Islet of Langerhans (tissue), 1 donor: ENCODE results near the gene TNPO1.
"Not testable (repeated sequence)": the region's sequence is repeated elsewhere in the genome, so short reads cannot be mapped to it uniquely, and the experiment has no call there.

Experiments
- FAIRE-seq: peaks from one replicate; lab custom pipeline; 2011; peaks lifted over from hg19 to GRCh38; lab: Jason Lieb, UNC

Gene TNPO1

DNA sequence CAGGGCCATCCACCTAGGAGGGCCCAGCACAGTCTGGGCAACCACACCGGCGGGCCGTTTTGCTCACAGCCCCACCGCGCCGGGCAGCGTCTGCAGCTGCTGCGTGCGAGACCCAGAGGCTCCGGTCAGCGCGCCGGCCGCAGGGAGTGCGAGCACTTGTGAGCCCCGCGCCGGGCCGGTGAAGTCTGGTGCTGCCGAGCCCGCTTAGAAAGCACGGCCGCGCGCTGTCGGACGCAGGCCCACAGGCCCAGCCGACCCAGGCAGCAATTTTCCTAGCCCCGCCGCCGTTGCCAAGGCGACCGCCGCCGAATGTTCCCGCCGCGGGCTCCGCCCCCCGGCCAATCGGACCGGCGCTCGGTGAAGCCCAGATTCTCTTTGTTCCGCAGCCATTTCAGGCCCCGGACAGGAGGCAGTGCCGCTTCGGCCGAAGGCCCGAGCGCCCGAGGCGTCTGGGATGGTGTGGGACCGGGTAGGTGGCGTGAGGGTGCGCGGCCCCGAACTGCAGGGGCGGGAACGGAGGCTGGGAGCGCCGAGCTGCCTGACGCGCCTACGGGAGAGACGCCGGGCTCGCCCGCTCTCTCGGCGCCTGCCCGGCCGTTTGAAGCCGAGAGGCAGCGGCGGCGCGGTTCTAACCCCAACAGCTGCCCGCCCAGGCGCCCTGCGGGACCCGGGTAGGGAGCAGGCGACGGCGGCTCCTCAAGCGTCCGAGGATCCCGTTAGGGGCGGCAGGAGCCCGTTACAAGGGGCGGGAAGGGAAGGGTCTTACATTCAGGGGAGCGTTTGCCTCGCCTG, at the start of gene TNPO1:
TNPO1 (plus strand) TSS at position 378 of the 792 bp plus-strand sequence; CDS start at position 455, 77 bp downstream.
- no peak for FAIRE-seq

DNA sequence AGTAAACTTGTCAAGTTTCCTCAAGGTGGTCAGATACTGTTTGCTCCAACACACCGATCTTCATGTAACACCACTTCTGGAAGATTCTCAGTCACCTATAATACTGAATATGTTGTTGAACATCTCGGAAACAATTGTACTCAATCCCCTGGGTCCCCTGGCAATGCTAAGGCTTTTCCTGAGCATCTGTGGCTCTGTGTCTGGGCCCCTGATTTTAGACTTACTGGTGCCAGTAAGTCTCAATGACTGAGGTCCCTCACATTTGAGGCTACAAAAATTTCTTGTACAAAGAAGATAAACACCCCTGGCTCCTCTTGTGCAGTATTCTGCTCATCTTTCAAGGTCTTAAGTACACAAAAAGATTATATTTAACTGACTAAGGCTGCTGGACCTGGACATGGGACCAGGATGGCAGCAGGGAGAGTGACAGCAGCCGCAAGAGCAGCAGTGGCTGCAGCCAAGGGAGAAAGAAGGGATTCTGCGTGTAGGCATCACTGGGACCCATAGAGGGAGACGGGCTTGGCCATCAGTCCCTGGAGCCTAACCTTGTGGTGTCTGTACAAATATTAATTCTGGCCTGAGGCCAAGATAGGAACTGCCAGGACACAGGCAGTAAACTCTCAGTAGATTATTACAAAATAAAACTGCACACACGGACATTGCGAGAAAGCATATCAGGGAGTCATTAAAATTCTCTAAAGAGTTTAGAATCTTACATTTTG, 49.0 kb upstream of the TNPO1 start:
- FAIRE-seq = no peak

DNA sequence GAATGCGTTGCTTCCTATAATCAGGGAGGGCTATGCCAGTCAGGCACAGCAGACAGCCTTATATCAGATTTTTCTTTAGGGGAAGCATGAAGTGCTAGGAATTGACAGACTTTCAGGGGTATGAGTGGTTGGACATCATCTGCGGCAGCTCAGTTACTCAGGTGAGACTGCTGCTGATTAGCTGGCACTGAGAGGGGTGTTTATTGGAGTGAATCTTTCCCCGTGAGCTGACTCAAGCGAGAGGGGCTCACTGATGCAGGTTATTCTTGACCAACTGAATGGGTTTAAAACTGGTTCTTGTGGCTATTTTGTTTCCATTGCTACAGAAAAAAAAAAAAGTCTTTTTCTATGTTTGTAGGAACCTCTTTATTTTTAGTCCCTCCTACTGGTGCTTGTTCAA, 46.2 kb upstream of the TNPO1 start:
- no peak for FAIRE-seq

DNA sequence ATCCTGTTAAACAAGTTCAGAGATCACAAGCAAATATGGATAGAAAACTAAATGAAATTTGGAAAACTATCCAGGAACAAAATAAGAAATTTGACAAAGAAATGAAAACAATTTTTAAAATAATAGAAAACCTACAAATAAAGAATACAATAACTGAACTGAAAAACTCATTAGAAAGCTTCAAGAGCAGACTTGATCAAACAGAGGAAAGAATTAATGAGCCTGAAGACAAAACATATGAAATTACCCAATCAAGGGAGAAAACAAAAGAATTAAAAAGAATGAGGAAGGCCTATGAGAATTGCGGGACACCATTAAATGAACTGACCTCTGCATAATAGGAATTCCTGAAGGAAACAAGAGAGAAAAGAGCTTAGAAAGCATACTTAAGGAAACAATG, 39.8 kb upstream of the TNPO1 start:
- FAIRE-seq = no peak

DNA sequence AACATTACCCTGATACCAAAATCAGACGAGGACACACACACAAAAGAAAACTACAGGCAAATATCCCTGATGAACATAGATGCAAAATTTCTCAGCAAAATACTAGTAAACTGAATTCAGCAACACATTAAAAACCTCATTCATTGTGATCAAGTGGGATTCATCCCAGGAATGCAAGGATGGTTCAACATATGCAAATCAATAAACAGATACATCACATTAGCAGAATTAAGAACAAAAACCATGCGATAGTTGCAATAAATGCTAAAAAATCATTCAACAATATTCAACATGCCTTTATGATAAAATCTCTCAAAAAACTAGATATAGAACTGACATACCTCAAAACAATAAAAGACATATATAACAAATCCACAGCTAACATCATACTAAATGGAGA, 36.9 kb upstream of the TNPO1 start:
- FAIRE-seq = no peak

DNA sequence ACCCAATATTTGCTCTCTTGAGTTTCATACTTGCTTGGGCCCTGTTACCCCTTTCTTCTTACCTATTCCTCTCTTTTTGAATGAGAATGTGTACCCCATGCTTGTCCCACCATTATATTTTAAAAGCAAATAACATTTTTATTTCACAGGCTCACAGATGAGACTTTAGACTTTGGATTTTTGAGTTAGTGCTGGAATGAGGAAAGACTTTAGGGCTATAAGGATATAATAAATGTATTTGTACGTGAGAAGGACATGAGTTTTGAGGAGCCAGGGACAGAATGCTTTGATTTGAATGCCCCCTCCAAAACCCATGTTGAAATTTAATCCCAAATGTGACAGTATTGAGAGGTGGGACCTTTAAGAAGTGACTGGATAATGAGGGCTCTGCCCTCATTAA, 33.1 kb upstream of the TNPO1 start:
- no peak for FAIRE-seq

DNA sequence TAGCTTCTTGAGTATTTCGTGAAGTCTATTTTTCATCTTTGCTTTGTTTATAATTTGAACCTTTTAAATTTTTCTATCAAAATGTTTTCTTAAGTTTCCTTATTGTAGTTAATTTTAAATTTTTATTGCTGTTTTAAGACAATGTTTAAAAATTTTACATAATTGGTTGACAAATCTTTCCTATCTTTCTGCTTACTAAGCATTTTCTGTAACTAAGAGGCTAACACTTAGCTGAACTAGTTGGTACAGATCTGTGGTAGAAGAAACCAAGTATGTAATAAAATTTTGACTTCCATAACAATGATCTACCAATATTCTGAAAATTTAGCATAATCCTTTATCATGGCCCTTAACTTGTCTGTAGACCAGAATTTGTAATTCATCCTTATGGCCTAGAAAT, 32.3 kb upstream of the TNPO1 start:
- no peak for FAIRE-seq

DNA sequence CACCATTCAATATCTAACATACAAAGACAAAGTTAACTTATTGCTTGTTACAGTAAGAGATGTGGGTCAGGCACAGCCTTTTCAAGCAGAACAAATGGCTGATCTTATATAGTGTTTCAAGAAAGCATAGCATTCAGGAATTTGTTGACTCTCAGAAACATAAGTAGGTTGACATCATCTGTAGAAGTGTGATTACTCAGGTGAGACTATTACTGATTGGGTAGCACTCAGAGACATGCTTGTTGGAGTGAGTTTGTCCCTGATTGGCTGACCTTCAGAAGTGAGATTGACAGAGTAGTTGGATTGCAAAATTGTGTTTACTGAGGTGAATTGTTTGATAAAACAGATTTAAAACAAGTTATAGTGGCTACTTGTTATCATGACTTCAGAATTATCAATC, 30.7 kb upstream of the TNPO1 start:
- FAIRE-seq = no peak

DNA sequence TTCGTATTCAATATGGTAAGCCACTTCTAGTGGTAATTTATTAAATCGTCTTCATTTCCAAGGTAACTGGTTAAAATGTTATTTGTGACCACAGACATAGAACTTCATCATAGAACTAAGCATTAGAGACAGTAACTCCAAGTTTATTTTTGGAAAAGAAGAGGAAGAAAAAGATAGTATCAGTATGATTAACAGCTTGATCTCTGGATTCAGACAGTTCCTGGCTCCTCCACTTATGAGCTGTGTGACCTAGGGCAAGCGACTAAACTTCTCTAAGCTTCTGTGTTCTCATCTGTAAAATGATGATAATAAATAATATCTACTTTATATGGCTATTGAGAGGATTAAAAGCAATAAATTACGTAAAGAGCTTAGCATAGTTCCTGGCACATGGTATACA, 29.8 kb upstream of the TNPO1 start:
- no peak for FAIRE-seq

DNA sequence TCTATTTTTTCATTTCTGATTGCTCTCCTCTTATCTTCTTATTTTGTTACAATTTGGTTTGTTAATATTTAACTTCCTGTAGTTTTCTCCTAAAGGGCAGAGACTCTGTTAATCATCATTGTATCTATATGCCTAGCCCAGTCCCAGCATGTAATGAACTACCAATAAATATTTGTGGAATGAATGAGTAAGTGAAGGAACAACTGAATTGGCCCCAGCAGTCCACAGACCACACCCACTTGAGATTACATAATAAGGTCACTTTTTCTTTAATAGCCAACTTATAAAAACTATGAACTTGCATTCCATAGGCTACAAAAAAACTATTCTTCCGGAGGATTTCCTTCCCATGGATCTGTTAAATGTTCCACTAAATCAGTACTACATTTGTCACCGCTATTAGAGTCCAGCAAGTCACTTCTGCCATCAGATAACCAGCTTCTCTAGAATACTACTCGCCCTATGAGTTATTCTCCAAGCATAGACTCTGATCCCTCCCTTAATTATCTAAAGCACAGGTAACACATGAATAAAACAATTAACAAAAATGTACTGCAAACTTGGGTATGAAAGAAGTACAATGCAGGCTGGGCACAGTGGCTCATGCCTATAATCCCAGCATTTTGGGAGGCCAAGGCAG, 27.5 kb upstream of the TNPO1 start:
- FAIRE-seq = no peak

DNA sequence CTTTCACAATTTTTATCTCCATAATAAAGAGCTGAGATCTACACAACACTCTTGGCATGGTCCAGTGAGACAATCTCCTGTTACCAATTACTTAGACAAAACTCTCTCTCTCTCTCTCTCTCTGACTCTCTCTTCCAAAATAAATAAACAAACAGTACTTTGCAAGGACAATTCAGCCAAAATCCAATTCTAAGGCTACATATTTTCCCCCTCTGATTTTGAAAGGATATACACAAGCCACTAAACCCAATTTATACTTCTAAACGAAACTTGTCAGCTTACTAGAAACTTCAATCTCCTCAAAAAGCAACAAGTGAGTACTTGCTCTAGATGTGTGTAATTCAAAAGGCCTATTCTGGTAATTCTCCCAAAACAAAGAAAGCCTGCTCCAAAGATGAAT, 26.3 kb upstream of the TNPO1 start:
- no peak for FAIRE-seq

DNA sequence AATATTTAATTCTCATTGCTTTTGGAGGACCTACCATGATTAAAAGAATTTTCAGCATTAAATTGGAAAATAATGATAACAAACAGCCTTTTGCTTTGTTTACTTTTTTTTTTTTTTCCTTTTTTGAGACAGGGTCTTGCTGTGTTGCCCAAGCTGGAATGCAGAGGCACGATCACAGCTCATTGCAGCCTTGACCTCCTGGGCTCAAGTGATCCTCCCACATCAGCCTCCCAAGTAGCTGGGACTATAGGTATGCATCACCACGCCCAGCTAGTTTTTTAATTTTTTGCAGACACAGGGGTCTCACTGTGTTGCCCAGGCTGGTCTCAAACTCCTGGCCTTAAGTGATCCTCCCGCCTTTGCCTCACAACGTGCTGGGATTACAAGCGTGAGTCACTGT, 23.8 kb upstream of the TNPO1 start:
- not testable (repeated sequence) for FAIRE-seq

DNA sequence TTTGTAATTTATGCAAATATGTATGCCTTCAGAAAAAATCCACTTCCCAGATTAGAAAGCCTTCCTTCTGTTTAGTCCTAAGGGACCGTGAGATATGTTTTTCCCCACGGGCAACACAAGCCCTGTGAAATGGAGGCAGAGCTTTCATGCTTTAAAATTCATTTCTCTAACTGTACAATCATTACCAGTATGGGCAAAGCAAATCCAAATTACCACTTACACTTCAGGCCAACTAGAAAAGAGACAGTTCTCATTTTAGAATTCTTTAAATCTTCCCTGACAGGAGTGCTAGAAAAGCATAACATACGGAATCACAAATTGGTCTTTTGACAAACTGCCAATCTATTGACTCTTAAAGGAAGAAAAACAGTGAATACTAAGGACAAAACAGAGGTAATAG, 20.5 kb upstream of the TNPO1 start:
- no peak for FAIRE-seq

DNA sequence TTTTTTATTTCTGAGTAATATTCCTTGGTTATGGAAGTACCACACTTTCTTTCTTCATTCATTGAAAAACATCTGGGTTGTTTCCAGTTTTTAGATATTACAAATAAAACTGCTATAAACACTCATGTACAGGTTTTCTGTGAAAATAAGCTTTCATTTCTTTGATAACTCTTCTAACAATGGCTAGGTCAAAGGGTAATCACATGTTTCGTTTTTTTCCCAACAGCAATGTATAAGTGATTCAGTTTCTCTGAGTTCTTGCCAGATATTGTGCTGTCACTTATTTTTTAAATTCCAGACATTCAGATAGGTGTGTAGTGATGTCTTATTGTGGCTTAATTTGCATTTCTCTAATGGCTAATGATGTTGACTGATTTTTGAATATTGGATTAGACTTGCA, 16.7 kb upstream of the TNPO1 start:
- FAIRE-seq = no peak

DNA sequence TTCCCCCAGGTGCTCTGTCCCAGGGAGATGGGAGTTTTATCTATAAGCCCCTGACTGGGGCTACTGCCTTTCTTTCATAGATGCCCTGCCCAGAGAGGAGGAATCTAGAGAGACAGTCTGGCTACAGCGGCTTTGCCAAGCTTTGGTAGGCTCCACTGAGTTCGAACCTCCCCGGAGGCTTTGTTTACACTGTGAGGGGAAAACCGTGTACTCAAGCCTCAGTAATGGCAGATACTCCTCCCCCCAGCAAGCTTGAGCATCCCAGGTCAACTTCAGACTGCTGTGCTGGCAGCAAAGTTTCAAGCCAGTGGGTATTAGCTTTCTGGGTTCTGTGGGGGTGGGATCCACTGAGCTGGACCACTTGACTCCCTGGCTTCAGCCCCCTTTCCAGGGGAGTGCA, 7.8 kb upstream of the TNPO1 start:
- FAIRE-seq = not testable (repeated sequence)

DNA sequence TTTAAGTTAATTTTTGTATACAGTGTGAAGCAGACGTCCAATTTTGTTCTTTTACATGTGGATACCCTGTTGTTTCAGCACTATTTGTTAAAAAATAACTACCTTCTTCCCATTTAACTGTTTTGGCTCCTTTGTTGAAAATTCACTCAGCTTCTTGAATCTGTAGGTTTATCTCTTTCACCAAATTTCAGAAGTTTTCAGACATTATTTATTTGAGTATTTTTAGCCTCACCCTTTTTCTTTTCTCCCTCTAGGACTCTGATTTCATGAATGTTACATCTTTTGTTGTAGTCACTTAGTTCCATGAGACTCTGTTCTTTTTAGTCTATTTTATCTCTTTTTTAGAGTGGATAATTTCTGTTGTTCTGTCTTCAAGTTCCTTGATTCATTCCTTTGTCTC, 4.6 kb upstream of the TNPO1 start:
- no peak for FAIRE-seq

DNA sequence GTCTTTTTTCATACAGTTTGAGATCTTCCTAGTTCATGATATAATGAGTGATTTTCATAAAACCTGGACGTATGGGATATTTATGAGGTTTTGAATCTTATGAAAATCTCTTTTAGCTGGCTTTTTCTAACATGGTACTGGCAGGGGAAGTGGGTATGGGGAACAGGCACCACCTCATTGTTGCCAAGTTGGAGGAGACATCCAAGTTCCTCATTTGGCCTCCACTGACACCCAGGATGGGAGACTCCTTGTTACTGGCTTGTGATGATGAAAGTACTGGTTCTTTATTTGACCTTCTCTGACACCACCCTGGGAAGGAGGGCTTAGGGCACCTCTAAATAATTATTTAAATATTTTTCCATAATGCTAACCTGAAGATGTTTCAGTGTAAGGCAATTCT, 4.0 kb upstream of the TNPO1 start:
- no peak for FAIRE-seq

DNA sequence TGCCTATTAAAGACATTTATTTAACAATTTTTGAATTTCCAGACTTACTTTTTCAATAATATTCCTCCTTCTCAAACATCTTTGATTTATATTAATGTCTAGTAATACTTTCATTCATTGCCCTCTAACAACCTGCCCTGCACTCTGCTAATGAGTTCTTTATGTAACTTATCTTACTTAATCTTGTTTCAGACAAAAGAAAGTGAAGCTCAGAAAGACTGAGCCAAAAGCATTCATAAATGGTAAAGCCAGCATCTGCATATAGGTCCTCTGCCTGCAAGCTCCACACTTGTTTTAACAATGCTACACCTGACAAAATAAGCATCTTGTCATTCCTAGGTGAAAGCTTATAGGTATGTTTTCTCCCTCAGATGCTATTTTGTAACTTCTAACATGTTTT, 2.4 kb upstream of the TNPO1 start:
- no peak for FAIRE-seq

DNA sequence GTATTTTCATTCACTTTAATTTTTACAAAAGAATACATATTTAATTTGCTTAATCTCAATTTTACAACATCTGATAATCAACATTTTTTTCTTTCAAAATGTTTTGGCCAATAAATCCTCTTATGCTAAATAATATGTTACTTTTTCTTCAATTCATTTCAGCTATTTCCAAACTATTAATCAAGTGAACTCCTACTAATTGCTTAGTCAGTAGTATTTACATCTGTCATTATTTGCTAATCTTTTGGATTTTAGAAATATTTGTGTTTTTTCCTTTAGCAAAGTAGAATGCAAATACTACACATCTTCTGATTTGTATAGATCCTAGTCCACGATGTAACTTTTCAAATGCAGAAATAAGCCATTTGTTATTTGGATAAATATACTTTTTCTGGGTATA, 1.6 kb upstream of the TNPO1 start:
- FAIRE-seq = no peak

DNA sequence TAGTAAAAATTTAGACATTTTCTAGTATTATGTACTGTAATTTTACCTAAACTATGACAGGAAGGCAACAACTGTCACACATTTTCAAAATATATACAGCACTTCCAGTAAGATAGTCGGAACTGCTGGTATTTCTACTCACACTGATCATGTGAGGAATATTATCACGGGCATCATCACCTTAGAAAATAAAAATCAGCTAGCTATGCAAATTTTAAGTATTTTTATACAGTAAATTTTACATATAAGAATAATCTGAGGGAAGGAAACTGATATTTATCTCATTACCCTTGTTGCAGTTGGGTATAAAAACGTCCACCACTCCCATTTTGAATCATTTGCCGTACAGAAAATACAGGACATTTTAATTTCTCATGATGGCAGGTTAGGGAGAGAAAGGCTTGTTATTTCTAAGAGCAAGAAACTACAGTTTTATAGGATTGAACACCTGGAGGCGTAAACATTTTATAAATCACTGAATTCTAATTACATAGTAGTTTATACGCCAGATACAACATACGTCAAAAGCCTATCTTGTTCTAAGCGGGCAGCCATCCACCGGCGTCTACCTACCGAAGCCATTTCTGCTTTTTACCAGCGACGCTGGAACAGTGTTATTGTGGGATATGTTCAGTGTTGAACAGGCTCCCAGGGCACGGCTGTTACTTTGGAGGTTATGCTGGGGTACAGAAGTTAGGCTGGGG, 729 bp upstream of the TNPO1 start:
- peak; percentile 93 for FAIRE-seq

DNA sequence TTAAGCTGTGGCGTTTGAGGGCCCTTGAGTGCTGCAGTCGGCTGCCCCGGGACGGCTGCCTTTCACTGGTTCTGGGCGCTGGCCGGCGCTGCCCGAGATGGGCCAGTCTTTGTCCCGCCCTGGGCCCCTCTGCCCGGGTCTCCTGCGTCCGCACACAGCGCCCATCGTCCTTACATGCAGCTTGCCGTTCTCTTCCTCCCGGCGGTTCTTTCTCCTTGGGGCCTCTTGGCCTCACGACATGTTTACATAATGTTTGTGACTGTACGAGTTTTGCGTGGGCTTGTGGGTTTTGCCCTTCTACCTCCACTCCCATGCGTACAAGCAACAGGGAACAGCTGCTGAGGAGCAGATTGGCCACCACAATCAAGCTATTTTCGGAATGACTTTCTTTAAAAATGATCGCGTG, 618 bp downstream of the TNPO1 start:
- peak; percentile 56 for FAIRE-seq

DNA sequence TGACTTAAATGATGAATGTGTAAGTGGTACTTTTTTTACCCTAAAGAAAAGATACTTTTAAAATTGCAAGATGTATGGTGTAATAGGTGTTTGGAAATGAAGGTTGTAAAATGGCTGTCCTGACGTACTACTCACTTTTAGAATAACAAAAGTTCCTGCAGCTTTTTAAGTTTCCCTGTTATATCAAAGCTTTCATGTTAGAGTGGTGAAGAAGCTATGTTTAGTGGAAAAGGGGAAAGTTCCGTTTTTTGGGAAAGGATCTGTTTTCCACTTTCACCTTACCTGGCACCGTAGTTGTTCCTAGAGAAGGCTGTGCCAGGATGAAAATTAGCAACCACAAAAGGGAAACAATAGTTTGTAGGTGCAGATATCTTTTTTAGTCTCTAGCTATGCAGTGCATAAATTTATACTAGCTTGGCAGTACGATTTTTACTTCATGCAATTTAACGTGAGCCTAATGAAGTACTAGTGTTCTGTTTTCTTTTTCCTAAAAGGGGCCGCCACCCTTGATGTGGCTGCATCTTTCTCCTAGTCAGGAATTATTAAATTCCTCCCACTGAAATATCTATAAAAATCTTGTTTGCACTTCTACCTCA, 1.3 kb downstream of the TNPO1 start:
- peak; percentile 41 for FAIRE-seq
